Stimulated activated CD4-positive, alpha-beta T cell treated with anti-CD3 and anti-CD28 coated beads, Interleukin-1b, Interleukin-23, amount 100 ng/mL, for 48 hours (primary cell): ENCODE data around the gene NUP37.

Source experiments
- DNase-seq: peaks from one replicate; pipeline ENCODE4 v3.0.0-alpha.2; 2020

The NUP37 gene

GRCh38 chr12:102024765-102025164 is 95.1 kb downstream of the NUP37 start:
- DNase-seq: no peak

GRCh38 chr12:102023343-102023930 is 96.5 kb downstream of the NUP37 start:
- DNase-seq: no peak
